ENCODE measurements around the gene PRR20G.
"Not testable (repeated sequence)": the region's sequence is repeated elsewhere in the genome, so short reads cannot be mapped to it uniquely, and the experiment has no call there.

The PRR20G gene

GRCh38 chr3:127321371-127321770 is 33.5 kb upstream of the PRR20G start:
- Histone ChIP-seq H3K27me3 (ENCODE audit: control insufficient read depth, insufficient read depth, low read length) (no peaks in the 10 kb centered on the region), H3K4me1 (ENCODE audit: control insufficient read depth, insufficient read depth, low read length) (no peaks in the 10 kb centered on the region), H3K4me3 (ENCODE audit: low read length) (no peak overlapping the region), H3K27ac (ENCODE audit: low read length) (no peak overlapping the region), H3K9me3 (ENCODE audit: control insufficient read depth, insufficient read depth, low read length) (no peaks in the 10 kb centered on the region), H3K36me3 (ENCODE audit: control insufficient read depth, insufficient read depth, low read length) (no peaks in the 10 kb centered on the region)
- no CpG with 5 or more reads among the region's 4 CpGs for WGBS (ENCODE audit: insufficient coverage, insufficient read length)
- DNase-seq (ENCODE audit: low read depth, low spot score) = no peak

DNA sequence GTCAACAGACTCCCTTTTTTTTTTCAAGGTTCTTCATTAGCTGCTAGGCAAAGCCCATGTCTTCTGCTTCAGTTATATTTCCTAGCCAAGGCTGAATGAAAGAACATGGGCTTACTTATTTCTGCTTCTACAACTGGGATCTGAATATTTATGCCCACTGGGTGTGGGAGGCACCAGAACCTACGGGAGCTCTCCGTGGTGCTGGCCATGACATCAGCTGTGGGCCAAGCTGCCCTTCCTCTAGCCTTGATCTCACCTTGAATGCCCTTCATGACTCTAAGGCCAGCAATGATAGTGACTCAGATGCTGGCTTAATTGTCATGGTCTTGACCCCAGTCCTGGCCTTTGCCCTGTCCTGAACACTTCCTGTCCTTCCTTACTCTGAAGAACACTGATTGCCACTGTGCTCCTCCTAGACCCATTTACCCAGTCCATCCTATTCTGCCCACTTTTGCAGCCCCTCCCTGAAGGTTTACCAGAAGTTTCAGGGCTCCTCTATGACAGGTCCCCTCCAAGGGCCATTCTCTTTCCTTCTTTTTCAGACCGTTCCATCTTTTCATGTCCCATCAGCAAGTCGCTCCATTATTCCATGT is 32.8 kb upstream of the PRR20G start:
- Histone ChIP-seq H3K27me3 (ENCODE audit: control insufficient read depth, insufficient read depth, low read length) (no peaks in the 10 kb centered on the region), H3K9me3 (ENCODE audit: control insufficient read depth, insufficient read depth, low read length) (no peaks in the 10 kb centered on the region), H3K27ac (ENCODE audit: low read length) (no peak overlapping the region), H3K4me1 (ENCODE audit: control insufficient read depth, insufficient read depth, low read length) (no peaks in the 10 kb centered on the region), H3K4me3 (ENCODE audit: low read length) (no peak overlapping the region), H3K36me3 (ENCODE audit: control insufficient read depth, insufficient read depth, low read length) (no peaks in the 10 kb centered on the region)
- no CpG with 5 or more reads among the region's 4 CpGs for WGBS (ENCODE audit: insufficient coverage, insufficient read length)
- no peak for DNase-seq (ENCODE audit: low read depth, low spot score)

- no peaks in the 10 kb centered on the region for H3K27me3 ChIP-seq (ENCODE audit: control insufficient read depth, insufficient read depth, low read length)
- no peaks in the 10 kb centered on the region for H3K36me3 ChIP-seq (ENCODE audit: control insufficient read depth, insufficient read depth, low read length)
- no peak overlapping the region for H3K4me3 ChIP-seq (ENCODE audit: low read length)
- no peaks in the 10 kb centered on the region for H3K9me3 ChIP-seq (ENCODE audit: control insufficient read depth, insufficient read depth, low read length)
- H3K27ac ChIP-seq (ENCODE audit: low read length) = no peak overlapping the region
- DNase-seq (ENCODE audit: low read depth, low spot score) = no peak
- no peaks in the 10 kb centered on the region for H3K4me1 ChIP-seq (ENCODE audit: control insufficient read depth, insufficient read depth, low read length)
- WGBS (ENCODE audit: insufficient coverage, insufficient read length) = no CpG with 5 or more reads among the region's 7 CpGs
These were observed 28.8 kb upstream of the PRR20G start for GRCh38 chr3:127316685-127317084.

GRCh38 chr3:127312818-127313217 is 25.0 kb upstream of the PRR20G start:
- no peaks in the 10 kb centered on the region for H3K9me3 ChIP-seq (ENCODE audit: control insufficient read depth, insufficient read depth, low read length)
- WGBS (ENCODE audit: insufficient coverage, insufficient read length) = no CpG with 5 or more reads among the region's 3 CpGs

DNA sequence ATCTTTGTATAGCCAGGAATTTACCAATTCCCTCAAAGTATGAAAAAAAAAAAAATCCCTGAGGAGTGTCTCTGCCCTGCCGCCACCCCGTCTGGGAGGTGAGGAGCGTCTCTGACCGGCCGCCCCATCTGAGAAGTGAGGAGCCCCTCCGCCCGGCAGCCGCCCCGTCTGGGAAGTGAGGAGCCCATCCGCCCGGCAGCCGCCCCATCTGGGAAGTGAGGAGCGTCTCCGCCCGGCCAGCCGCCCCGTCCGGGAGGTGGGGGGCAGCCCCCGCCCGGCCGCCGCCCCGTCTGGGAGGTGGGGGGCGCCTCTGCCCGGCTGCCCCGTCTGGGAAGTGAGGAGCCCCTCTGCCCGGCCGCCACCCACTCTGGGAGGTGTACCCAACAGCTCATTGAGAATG is 21.0 kb upstream of the PRR20G start:
- not testable (repeated sequence) for DNase-seq (ENCODE audit: low read depth, low spot score); H3K4me1 ChIP-seq (ENCODE audit: control insufficient read depth, insufficient read depth, low read length); H3K36me3 ChIP-seq (ENCODE audit: control insufficient read depth, insufficient read depth, low read length); H3K27me3 ChIP-seq (ENCODE audit: control insufficient read depth, insufficient read depth, low read length); H3K4me3 ChIP-seq (ENCODE audit: low read length); H3K27ac ChIP-seq (ENCODE audit: low read length); H3K9me3 ChIP-seq (ENCODE audit: control insufficient read depth, insufficient read depth, low read length)
- WGBS (ENCODE audit: insufficient coverage, insufficient read length) = no CpG with 5 or more reads among the region's 28 CpGs

More at GRCh38 chr3:127312818-127313217, 25.0 kb upstream of the PRR20G start:
- Histone ChIP-seq H3K4me1 (ENCODE audit: control insufficient read depth, insufficient read depth, low read length) (no peaks in the 10 kb centered on the region), H3K4me3 (ENCODE audit: low read length) (no peak overlapping the region), H3K27me3 (ENCODE audit: control insufficient read depth, insufficient read depth, low read length) (no peaks in the 10 kb centered on the region), H3K36me3 (ENCODE audit: control insufficient read depth, insufficient read depth, low read length) (no peaks in the 10 kb centered on the region), H3K27ac (ENCODE audit: low read length) (no peak overlapping the region)
- no peak for DNase-seq (ENCODE audit: low read depth, low spot score)

DNA sequence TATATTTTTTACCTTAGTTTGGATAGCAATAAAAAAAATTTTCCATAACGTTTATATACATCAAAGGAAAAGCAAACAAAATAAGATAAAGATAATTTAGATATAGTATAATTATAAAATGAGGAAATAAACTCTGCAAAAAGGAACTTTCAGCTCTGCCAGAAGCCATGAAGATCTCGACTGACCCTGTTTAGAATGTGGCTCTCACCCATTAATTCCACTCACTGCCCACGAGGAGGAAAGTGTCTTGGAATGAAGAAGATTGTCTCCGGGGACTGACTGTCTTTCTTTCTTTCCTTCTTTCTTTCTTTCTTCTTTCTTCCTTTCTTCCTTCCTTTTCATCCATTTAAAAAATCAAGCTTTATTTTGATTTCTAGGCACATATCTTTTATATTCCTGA is 20.1 kb upstream of the PRR20G start:
- no peaks in the 10 kb centered on the region for H3K27me3 ChIP-seq (ENCODE audit: control insufficient read depth, insufficient read depth, low read length)
- no peaks in the 10 kb centered on the region for H3K36me3 ChIP-seq (ENCODE audit: control insufficient read depth, insufficient read depth, low read length)
- no peak overlapping the region for H3K4me3 ChIP-seq (ENCODE audit: low read length)
- no peaks in the 10 kb centered on the region for H3K9me3 ChIP-seq (ENCODE audit: control insufficient read depth, insufficient read depth, low read length)
- no CpG with 5 or more reads among the region's 4 CpGs for WGBS (ENCODE audit: insufficient coverage, insufficient read length)
- no peak overlapping the region for H3K27ac ChIP-seq (ENCODE audit: low read length)
- peaks cover 1% of the 10 kb centered on the region; the same call in 1 of the 2 replicates for H3K4me1 ChIP-seq (ENCODE audit: control insufficient read depth, insufficient read depth, low read length)
- no peak for DNase-seq (ENCODE audit: low read depth, low spot score)

GRCh38 chr3:127307112-127307835 is 19.4 kb upstream of the PRR20G start:
- peaks cover 1% of the 10 kb centered on the region; the same call in 1 of the 2 replicates for H3K4me1 ChIP-seq (ENCODE audit: control insufficient read depth, insufficient read depth, low read length)
- no CpG with 5 or more reads among the region's 10 CpGs for WGBS (ENCODE audit: insufficient coverage, insufficient read length)
- no peaks in the 10 kb centered on the region for H3K9me3 ChIP-seq (ENCODE audit: control insufficient read depth, insufficient read depth, low read length)
- H3K36me3 ChIP-seq (ENCODE audit: control insufficient read depth, insufficient read depth, low read length) = no peaks in the 10 kb centered on the region
- no peak overlapping the region for H3K4me3 ChIP-seq (ENCODE audit: low read length)
- DNase-seq (ENCODE audit: low read depth, low spot score) = no peak
- no peaks in the 10 kb centered on the region for H3K27me3 ChIP-seq (ENCODE audit: control insufficient read depth, insufficient read depth, low read length)
- no peak overlapping the region for H3K27ac ChIP-seq (ENCODE audit: low read length)

GRCh38 chr3:127306361-127307111 is 18.7 kb upstream of the PRR20G start:
- WGBS (ENCODE audit: insufficient coverage, insufficient read length) = no CpG with 5 or more reads among the region's 18 CpGs
- no peak for DNase-seq (ENCODE audit: low read depth, low spot score)

GRCh38 chr3:127305499-127306060 is 17.7 kb upstream of the PRR20G start:
- H3K4me3 ChIP-seq (ENCODE audit: low read length) = no peak overlapping the region
- no peak overlapping the region for H3K27ac ChIP-seq (ENCODE audit: low read length)
- no peaks in the 10 kb centered on the region for H3K36me3 ChIP-seq (ENCODE audit: control insufficient read depth, insufficient read depth, low read length)
- DNase-seq (ENCODE audit: low read depth, low spot score) = no peak
- no peaks in the 10 kb centered on the region for H3K9me3 ChIP-seq (ENCODE audit: control insufficient read depth, insufficient read depth, low read length)
- no CpG with 5 or more reads among the region's 9 CpGs for WGBS (ENCODE audit: insufficient coverage, insufficient read length)
- H3K27me3 ChIP-seq (ENCODE audit: control insufficient read depth, insufficient read depth, low read length) = no peaks in the 10 kb centered on the region; the same call in 1 of the 2 replicates
- peaks cover 1% of the 10 kb centered on the region; the same call in 1 of the 2 replicates for H3K4me1 ChIP-seq (ENCODE audit: control insufficient read depth, insufficient read depth, low read length)

More at GRCh38 chr3:127306361-127307111, 18.7 kb upstream of the PRR20G start:
- no peak overlapping the region for H3K27ac ChIP-seq (ENCODE audit: low read length)
- no peaks in the 10 kb centered on the region for H3K27me3 ChIP-seq (ENCODE audit: control insufficient read depth, insufficient read depth, low read length)
- no peaks in the 10 kb centered on the region for H3K9me3 ChIP-seq (ENCODE audit: control insufficient read depth, insufficient read depth, low read length)
- H3K36me3 ChIP-seq (ENCODE audit: control insufficient read depth, insufficient read depth, low read length) = no peaks in the 10 kb centered on the region
- no peak overlapping the region for H3K4me3 ChIP-seq (ENCODE audit: low read length)
- peaks cover 1% of the 10 kb centered on the region; the same call in 1 of the 2 replicates for H3K4me1 ChIP-seq (ENCODE audit: control insufficient read depth, insufficient read depth, low read length)

GRCh38 chr3:127304121-127304744 is 16.4 kb upstream of the PRR20G start:
- Histone ChIP-seq H3K27ac (ENCODE audit: low read length) (no peak overlapping the region), H3K4me1 (ENCODE audit: control insufficient read depth, insufficient read depth, low read length) (peaks cover 1% of the 10 kb centered on the region; the same call in 1 of the 2 replicates), H3K27me3 (ENCODE audit: control insufficient read depth, insufficient read depth, low read length) (no peaks in the 10 kb centered on the region; the same call in 1 of the 2 replicates), H3K36me3 (ENCODE audit: control insufficient read depth, insufficient read depth, low read length) (no peaks in the 10 kb centered on the region), H3K4me3 (ENCODE audit: low read length) (no peak overlapping the region), H3K9me3 (ENCODE audit: control insufficient read depth, insufficient read depth, low read length) (no peaks in the 10 kb centered on the region)
- WGBS (ENCODE audit: insufficient coverage, insufficient read length) = no CpG with 5 or more reads among the region's 25 CpGs
- DNase-seq (ENCODE audit: low read depth, low spot score) = no peak

Data from iPS DF 6.9 (cell line).